Neural crest cell (in vitro differentiated cells): ENCODE results near the gene DNAAF5. TPM values are rescaled to one million over a fixed set of nuclear protein-coding genes. Genes with fewer than 3 reads are reported as not detected.

ENCODE experiments used
- DNase-seq: peaks from one replicate; pipeline ENCODE4 v3.0.0; 2021; ENCODE audit warnings: low read depth, mixed read lengths, low spot score
- H3K27ac Mint-ChIP-seq: one replicate; pipeline ENCODE4 v1.8.0; 2021; ENCODE audit warnings: mild to moderate bottlenecking, mixed read lengths; ENCODE audit not compliant: unreplicated experiment
- H3K27me3 Mint-ChIP-seq: 2 replicates; pipeline ENCODE4 v1.8.0; 2021; ENCODE audit warnings: low read depth, mild to moderate bottlenecking, mixed read lengths
- H3K36me3 Mint-ChIP-seq: 2 replicates; pipeline ENCODE4 v1.8.0; 2021; ENCODE audit warnings: low read depth, mild to moderate bottlenecking, mixed read lengths
- H3K4me1 Mint-ChIP-seq: 2 replicates; pipeline ENCODE4 v1.8.0; 2021; ENCODE audit warnings: mixed read lengths
- H3K4me3 Mint-ChIP-seq: one replicate; pipeline ENCODE4 v1.8.0; 2021; ENCODE audit warnings: mild to moderate bottlenecking, mixed read lengths
- H3K9me3 Mint-ChIP-seq: 2 replicates; pipeline ENCODE4 v1.8.0; 2021; ENCODE audit warnings: mixed read lengths
- total RNA-seq: library from RNA; stranded (reverse); gene quantifications from 2 replicates; pipeline ENCODE4 v1.2.1, GENCODE V29; 2021
- TF ChIP-seq, protein P1 (sequence below): fragments of 200-600 bp; sonication (generic); conservative IDR thresholded peaks from 2 replicates; pipeline ENCODE4 v1.5.0; 2021; ENCODE audit warnings: antibody characterized with exemption, mild to moderate bottlenecking

Gene DNAAF5
- total RNA-seq, 1 donor from 2014 or later, result 54.2 TPM

DNA sequence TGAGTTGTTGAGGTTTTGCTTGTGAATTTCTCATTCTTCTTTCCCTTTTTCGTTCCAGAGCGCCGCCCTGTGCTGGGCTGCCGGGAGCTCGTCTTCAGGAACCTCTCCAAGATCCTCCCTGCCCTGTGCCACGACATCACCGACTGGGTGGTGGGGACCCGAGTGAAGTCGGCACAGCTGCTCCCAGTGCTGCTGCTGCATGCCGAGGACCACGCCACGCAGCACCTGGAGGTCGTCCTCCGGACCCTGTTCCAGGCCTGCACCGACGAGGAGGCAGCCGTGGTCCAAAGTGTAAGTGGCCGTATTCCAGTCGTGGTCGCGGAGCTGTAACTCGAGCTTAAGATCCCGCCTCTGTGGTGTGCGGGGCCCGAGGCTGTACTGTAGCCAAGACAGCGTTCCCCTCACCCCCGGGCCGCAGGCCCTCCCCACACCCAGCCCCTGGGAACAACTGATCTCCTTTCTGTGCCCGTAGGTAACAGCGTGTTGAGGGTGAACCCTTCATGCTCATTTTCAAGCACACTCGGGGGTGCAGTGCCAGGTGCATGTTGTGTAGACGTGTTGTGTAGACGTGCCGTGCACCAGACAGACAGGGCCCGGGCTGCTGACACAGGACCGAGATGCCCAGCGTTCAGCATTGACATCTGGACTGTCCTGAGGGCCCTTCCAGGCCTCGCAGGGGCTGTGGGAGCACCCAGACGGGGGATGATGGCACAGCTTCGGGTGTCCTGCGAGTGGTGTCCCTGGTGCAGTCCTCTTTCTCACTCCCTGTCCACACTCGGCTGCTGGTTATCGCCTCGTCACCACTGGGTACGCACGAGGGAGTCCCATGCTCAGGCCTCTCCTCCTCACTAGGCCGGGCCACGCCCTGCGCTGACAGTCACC lies 28.3 kb downstream of the DNAAF5 start:
- DNase-seq, result no peak
- Mint-ChIP-seq H3K27ac (no peak overlapping the region), H3K9me3 (no peaks in the 10 kb centered on the region), H3K4me1 (no peaks in the 10 kb centered on the region), H3K4me3 (no peak overlapping the region), H3K27me3 (no peaks in the 10 kb centered on the region), H3K36me3 (peaks cover 6% of the 10 kb centered on the region)
- TF ChIP-seq, protein P1, sequence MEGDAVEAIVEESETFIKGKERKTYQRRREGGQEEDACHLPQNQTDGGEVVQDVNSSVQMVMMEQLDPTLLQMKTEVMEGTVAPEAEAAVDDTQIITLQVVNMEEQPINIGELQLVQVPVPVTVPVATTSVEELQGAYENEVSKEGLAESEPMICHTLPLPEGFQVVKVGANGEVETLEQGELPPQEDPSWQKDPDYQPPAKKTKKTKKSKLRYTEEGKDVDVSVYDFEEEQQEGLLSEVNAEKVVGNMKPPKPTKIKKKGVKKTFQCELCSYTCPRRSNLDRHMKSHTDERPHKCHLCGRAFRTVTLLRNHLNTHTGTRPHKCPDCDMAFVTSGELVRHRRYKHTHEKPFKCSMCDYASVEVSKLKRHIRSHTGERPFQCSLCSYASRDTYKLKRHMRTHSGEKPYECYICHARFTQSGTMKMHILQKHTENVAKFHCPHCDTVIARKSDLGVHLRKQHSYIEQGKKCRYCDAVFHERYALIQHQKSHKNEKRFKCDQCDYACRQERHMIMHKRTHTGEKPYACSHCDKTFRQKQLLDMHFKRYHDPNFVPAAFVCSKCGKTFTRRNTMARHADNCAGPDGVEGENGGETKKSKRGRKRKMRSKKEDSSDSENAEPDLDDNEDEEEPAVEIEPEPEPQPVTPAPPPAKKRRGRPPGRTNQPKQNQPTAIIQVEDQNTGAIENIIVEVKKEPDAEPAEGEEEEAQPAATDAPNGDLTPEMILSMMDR, result no peak

DNA sequence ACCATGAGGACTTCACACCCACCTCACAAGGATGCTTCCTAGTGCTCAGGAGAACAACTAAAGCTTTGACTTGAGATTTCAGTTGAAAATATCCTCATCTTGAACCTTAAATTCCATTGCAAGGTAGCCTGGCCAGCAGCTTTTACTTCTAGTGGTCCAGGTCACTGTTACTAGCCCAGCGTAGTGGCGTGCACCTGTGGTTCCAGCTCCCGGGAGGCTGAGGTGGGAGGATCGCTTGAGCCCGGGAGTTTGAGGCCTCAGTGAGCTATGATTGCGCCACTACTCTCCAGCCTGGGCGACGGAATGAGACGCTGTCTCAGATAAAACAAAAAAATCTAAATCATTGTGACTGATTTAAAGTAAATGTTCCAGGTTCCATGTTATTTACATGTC lies 28.9 kb downstream of the DNAAF5 start:
- Mint-ChIP-seq H3K4me1 (no peaks in the 10 kb centered on the region), H3K27me3 (no peaks in the 10 kb centered on the region), H3K9me3 (no peaks in the 10 kb centered on the region), H3K27ac (no peak overlapping the region), H3K36me3 (peaks cover 6% of the 10 kb centered on the region), H3K4me3 (no peak overlapping the region)
- no peak for DNase-seq
- TF ChIP-seq, protein P1, result no peak

DNA sequence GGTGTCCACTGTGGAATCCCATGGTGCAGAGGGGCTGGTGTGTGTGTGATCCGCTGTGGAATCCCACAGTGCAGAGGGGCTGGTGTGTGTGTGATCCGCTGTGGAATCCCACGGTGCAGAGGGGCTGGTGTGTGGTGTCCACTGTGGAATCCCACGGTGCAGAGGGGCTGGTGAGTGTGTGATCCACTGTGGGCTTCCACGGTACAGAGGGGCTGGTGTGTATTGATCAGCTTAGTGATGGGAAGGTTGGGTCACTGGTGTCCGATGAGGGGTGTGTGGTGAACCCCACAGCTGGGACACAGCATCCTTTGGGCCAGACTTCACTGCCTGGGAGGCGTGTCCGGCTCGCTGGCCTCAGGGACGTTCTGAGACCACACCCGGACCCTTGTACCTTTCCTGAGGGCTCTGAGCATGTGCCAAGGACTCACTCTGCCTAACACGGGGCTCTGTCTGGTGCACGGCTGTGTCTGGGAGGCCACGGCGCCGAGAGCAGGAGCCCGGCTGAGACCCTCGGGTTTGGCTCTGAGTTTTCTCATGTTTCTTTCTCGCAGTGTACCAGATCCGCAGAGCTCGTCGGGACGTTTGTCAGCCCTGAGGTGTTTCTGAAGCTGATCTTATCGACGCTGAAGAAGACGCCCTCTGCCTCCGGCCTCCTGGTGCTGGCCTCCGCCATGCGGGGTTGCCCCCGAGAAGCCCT lies 29.9 kb downstream of the DNAAF5 start:
- no peak overlapping the region for H3K4me3 Mint-ChIP-seq
- TF ChIP-seq, protein P1, result no peak
- no peak overlapping the region for H3K27ac Mint-ChIP-seq
- H3K9me3 Mint-ChIP-seq, result no peaks in the 10 kb centered on the region
- H3K4me1 Mint-ChIP-seq, result no peaks in the 10 kb centered on the region
- H3K36me3 Mint-ChIP-seq, result peaks cover 6% of the 10 kb centered on the region
- H3K27me3 Mint-ChIP-seq, result no peaks in the 10 kb centered on the region
- no peak for DNase-seq

DNA sequence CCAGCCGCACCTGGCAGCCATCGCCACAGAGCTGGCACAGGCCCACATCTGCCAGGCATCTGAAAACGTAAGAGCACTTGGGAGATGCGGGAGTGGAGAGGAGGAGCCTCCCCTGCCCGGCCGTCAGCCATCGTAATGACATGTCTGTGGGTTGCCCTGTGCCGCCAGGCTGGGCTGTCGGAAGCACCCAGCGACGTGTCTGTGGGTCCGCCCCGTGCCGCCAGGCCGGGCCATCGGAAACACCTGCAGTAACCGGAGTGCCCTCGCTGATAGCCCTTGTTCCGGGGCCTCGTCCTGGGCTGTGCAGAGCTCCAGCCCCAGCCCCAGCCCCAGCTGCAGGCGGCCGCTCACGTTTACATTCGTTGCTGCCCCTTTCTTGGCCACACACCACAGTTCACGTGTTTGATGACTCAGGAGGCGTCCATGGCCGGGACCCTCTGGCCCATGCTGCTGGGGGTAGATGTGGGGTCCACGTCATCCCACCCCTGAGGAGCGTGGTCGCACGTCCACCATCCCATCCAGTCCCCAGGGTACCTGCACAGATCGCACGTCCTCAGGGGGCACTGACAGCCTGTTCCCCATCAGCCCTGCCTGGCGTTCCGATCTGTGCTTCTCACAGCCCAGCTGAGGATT lies 30.5 kb downstream of the DNAAF5 start:
- DNase-seq, result no peak
- Mint-ChIP-seq H3K9me3 (no peaks in the 10 kb centered on the region), H3K27me3 (no peaks in the 10 kb centered on the region), H3K27ac (no peak overlapping the region), H3K4me3 (no peak overlapping the region), H3K4me1 (no peaks in the 10 kb centered on the region), H3K36me3 (peaks cover 6% of the 10 kb centered on the region)
- TF ChIP-seq, protein P1, result no peak

DNA sequence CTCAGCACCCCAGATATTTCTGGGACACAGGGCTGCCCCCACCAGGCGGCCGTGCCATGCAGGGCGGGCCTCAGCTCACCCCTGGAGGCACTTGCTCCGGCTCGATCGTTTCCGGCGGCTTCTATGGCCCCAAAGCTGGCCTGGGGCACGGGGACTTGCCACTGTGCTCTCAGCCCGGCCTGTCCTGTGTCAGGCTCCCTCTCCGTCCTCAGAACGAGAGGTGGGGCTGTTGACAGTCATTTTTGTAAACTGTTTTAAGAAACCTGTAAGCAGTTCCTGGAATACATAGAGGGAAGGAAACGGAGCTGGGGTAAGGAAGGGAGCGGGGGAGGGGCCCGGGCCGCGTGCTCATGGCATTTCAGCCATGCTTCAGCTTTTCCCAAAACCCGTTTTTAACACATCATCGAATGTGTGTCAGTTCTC lies 31.3 kb downstream of the DNAAF5 start:
- no peak for DNase-seq
- TF ChIP-seq, protein P1, result no peak
- no peak overlapping the region for H3K4me3 Mint-ChIP-seq
- no peaks in the 10 kb centered on the region for H3K4me1 Mint-ChIP-seq
- no peaks in the 10 kb centered on the region for H3K9me3 Mint-ChIP-seq
- H3K36me3 Mint-ChIP-seq, result peaks cover 6% of the 10 kb centered on the region
- H3K27ac Mint-ChIP-seq, result no peak overlapping the region
- no peaks in the 10 kb centered on the region for H3K27me3 Mint-ChIP-seq
